IMR-90 (cell line): ENCODE data around the gene SPSB2. TPM values are rescaled to one million over a fixed set of nuclear protein-coding genes. Genes with fewer than 3 reads are reported as not detected.

Experiments used
- ATAC-seq: fragments of 200-7000 bp; cut with Tn5 transposase; 2 replicates; pipeline ENCODE4 v1.9.1; 2020; ENCODE audit warnings: low read depth, mild to moderate bottlenecking, moderate library complexity
- BruUV-seq: library from RNA; stranded (reverse); fragments of 400-500 nt; replicated peaks from 2 replicates; lab custom pipeline; 2021; lab: Mats Ljungman, UMichigan
- CTCF ChIA-PET: fragments of 300-600 bp; formaldehyde crosslinking; extraction: SDS; loops from one replicate; lab custom pipeline; 2021; ENCODE audit warnings: antibody characterized with exemption; lab: Yijun Ruan, JAX
- POLR2A ChIA-PET: fragments of 300-600 bp; sonication (Branson Sonifier 250); formaldehyde crosslinking; loops from one replicate; lab custom pipeline; 2022; ENCODE audit warnings: antibody characterized with exemption; ENCODE audit not compliant: unreplicated experiment; lab: Charles Lee
- DNase-seq: peaks from one replicate; pipeline ENCODE4 v3.0.0; 2013
- H2AFZ ChIP-seq: replicated peaks from 2 replicates; pipeline ENCODE3; 2013; ENCODE audit warnings: low read length, mild to moderate bottlenecking; ENCODE audit not compliant: poor library complexity
- H2AK5ac ChIP-seq: 2 replicates; pipeline ENCODE4 v1.6.1; 2013; ENCODE audit warnings: low read depth, low read length, inconsistent platforms
- H2AK9ac ChIP-seq: replicated peaks from 2 replicates; pipeline ENCODE3; 2013; ENCODE audit warnings: mild to moderate bottlenecking, low read depth, low read length, moderate library complexity; ENCODE audit not compliant: poor library complexity
- H2BK120ac ChIP-seq: 2 replicates; pipeline ENCODE4 v1.6.1; 2013; ENCODE audit warnings: low read depth, low read length, inconsistent platforms
- H2BK15ac ChIP-seq: 3 replicates; pipeline ENCODE4 v1.6.1; 2013; ENCODE audit warnings: low read depth, low read length, inconsistent platforms
- H2BK20ac ChIP-seq: 2 replicates; pipeline ENCODE4 v1.6.1; 2013; ENCODE audit warnings: low read depth, mild to moderate bottlenecking, inconsistent platforms, low read length, moderate library complexity
- H2BK5ac ChIP-seq: 2 replicates; pipeline ENCODE4 v1.6.1; 2013; ENCODE audit warnings: mild to moderate bottlenecking, low read depth, low read length, inconsistent platforms; ENCODE audit not compliant: poor library complexity, severe bottlenecking
- H3K14ac ChIP-seq: replicated peaks from 2 replicates; pipeline ENCODE4 v1.6.1; 2013; ENCODE audit warnings: low read depth, low read length, inconsistent platforms
- H3K18ac ChIP-seq: 2 replicates; pipeline ENCODE4 v1.6.1; 2013; ENCODE audit warnings: low read depth, low read length, control low read depth
- H3K23ac ChIP-seq: 2 replicates; pipeline ENCODE4 v1.6.1; 2013; ENCODE audit warnings: low read depth, low read length, inconsistent platforms
- H3K27ac ChIP-seq: 2 replicates; pipeline ENCODE4 v1.5.1; 2013; ENCODE audit warnings: mild to moderate bottlenecking, control low read depth, low read length; ENCODE audit not compliant: insufficient read depth
- H3K27me3 ChIP-seq: 2 replicates; pipeline ENCODE4 v1.6.1; 2013; ENCODE audit warnings: low read length; ENCODE audit not compliant: control insufficient read depth, insufficient read depth
- H3K36me3 ChIP-seq: 2 replicates; pipeline ENCODE4 v1.6.1; 2013; ENCODE audit warnings: low read length, mixed read lengths; ENCODE audit not compliant: control insufficient read depth, insufficient read depth
- H3K4ac ChIP-seq: 2 replicates; pipeline ENCODE4 v1.6.1; 2013; ENCODE audit warnings: low read depth, low read length, inconsistent platforms
- H3K4me1 ChIP-seq: 2 replicates; pipeline ENCODE4 v1.6.1; 2013; ENCODE audit warnings: low read length, mixed read lengths; ENCODE audit not compliant: control insufficient read depth, insufficient read depth
- H3K4me2 ChIP-seq: 2 replicates; pipeline ENCODE4 v1.6.1; 2013; ENCODE audit warnings: low read depth, mild to moderate bottlenecking, control low read depth, low read length, moderate library complexity
- H3K4me3 ChIP-seq: 2 replicates; pipeline ENCODE4 v1.5.1; 2013; ENCODE audit warnings: low read depth, mild to moderate bottlenecking, control low read depth, low read length, moderate library complexity; ENCODE audit not compliant: insufficient read depth
- H3K56ac ChIP-seq: 2 replicates; pipeline ENCODE4 v1.6.1; 2013; ENCODE audit warnings: low read length, inconsistent platforms; ENCODE audit not compliant: insufficient read depth; ENCODE audit errors: extremely low read depth
- H3K79me1 ChIP-seq, 2 experiments: 2 replicates each; pipeline ENCODE4 v1.6.1; 2013; ENCODE audit warnings: low read length in 2 of 2, inconsistent platforms in 1 of 2, low read depth in 1 of 2
- H3K9ac ChIP-seq: 2 replicates; pipeline ENCODE4 v1.6.1; 2013; ENCODE audit warnings: low read depth, low read length, control low read depth
- H3K9me1 ChIP-seq: 2 replicates; pipeline ENCODE4 v1.6.1; 2013; ENCODE audit warnings: low read length, inconsistent platforms; ENCODE audit not compliant: insufficient read depth
- H3K9me3 ChIP-seq: 2 replicates; pipeline ENCODE4 v1.6.1; 2013; ENCODE audit warnings: low read length; ENCODE audit not compliant: control insufficient read depth, insufficient read depth
- H4K20me1 ChIP-seq: 2 replicates; pipeline ENCODE4 v1.6.1; 2013; ENCODE audit warnings: low read length, inconsistent platforms; ENCODE audit not compliant: insufficient read depth
- H4K5ac ChIP-seq: 2 replicates; pipeline ENCODE4 v1.6.1; 2013; ENCODE audit warnings: mild to moderate bottlenecking, low read depth, low read length, control low read depth
- H4K8ac ChIP-seq, 2 experiments: 2 replicates each; pipeline ENCODE4 v1.6.1; 2013; ENCODE audit warnings: low read depth in 2 of 2, low read length in 2 of 2, control low read depth in 1 of 2, inconsistent platforms in 1 of 2
- H4K91ac ChIP-seq: 2 replicates; pipeline ENCODE4 v1.6.1; 2013; ENCODE audit warnings: low read depth, low read length, inconsistent platforms; ENCODE audit not compliant: insufficient read depth
- BHLHE40 ChIP-seq: fragments of 150-350 bp; IDR thresholded peaks from 2 replicates; pipeline ENCODE4 v1.6.1; 2016; ENCODE audit warnings: mild to moderate bottlenecking, low read depth, low read length
- CEBPB ChIP-seq: IDR thresholded peaks from 2 replicates; pipeline ENCODE4 v1.6.1; 2012; ENCODE audit warnings: low read depth, low read length, improper control_type of control experiment
- CHD1 ChIP-seq: IDR thresholded peaks from 2 replicates; pipeline ENCODE4 v1.6.1; 2012; ENCODE audit warnings: low read depth, low read length, improper control_type of control experiment
- CTCF ChIP-seq: conservative IDR thresholded peaks from 2 replicates; pipeline ENCODE4 v1.5.1; 2012; ENCODE audit warnings: mild to moderate bottlenecking, low read depth, low read length, improper control_type of control experiment
- FOS ChIP-seq: fragments of 150-350 bp; IDR thresholded peaks from 2 replicates; pipeline ENCODE4 v1.6.1; 2016; ENCODE audit warnings: low read depth, low read length
- MAZ ChIP-seq: IDR thresholded peaks from 2 replicates; pipeline ENCODE4 v1.6.1; 2012; ENCODE audit warnings: low read depth, mild to moderate bottlenecking, low read length, improper control_type of control experiment, moderate library complexity, borderline replicate concordance
- NFE2L2 ChIP-seq: fragments of 150-350 bp; IDR thresholded peaks from 2 replicates; pipeline ENCODE4 v1.6.1; 2016; ENCODE audit warnings: low read depth, mild to moderate bottlenecking, low read length
- POLR2A ChIP-seq: IDR thresholded peaks from 2 replicates; pipeline ENCODE4 v1.6.1; 2012; ENCODE audit warnings: mild to moderate bottlenecking, low read depth, low read length
- RAD21 ChIP-seq: IDR thresholded peaks from 2 replicates; pipeline ENCODE4 v1.6.1; 2012; ENCODE audit warnings: low read length, improper control_type of control experiment
- RCOR1 ChIP-seq: IDR thresholded peaks from 2 replicates; pipeline ENCODE4 v1.6.1; 2012; ENCODE audit warnings: mild to moderate bottlenecking, low read length, improper control_type of control experiment; ENCODE audit not compliant: insufficient replicate concordance
- SMC3 ChIP-seq: fragments of 150-350 bp; IDR thresholded peaks from 2 replicates; pipeline ENCODE4 v1.6.1; 2016; ENCODE audit warnings: low read depth, mild to moderate bottlenecking, antibody characterized with exemption, low read length, moderate library complexity
- USF2 ChIP-seq: fragments of 150-350 bp; IDR thresholded peaks from 2 replicates; pipeline ENCODE4 v1.6.1; 2017; ENCODE audit warnings: mild to moderate bottlenecking, antibody characterized with exemption, low read length, low read depth
- WGBS, 2 experiments: methylation state at CpG; one replicate each; pipeline versions ENCODE4 v1.1.5 to v1.1.7; 2013; ENCODE audit warnings: missing lambda C conversion rate in 2 of 2; ENCODE audit not compliant: insufficient read length in 1 of 2; ENCODE audit errors: extremely low coverage in 2 of 2; 5-methylcytosine and 5-hydroxymethylcytosine counted together
- dilution Hi-C: fragments of 300-500 bp; cut with HindIII; formaldehyde crosslinking; loops from one replicate; pipeline ENCODE4 v1.14.3; 2018; ENCODE audit warnings: low sequenced_read_pairs; ENCODE audit not compliant: unreplicated experiment
- in situ Hi-C: fragments of 300-500 bp; cut with MboI; formaldehyde crosslinking; loops from 3 replicates; pipeline ENCODE4 v1.14.3; 2019; ENCODE audit warnings: low sequenced_read_pairs, inconsistent platforms, mixed read lengths
- intact Hi-C: fragments of 100-400 bp; cut with micrococcal nuclease; formaldehyde crosslinking; loops from 2 replicates; pipeline ENCODE4 v1.10.0; 2022
- polyA plus RNA-seq, 3 experiments: library from polyadenylated mRNA; depleted of rRNA; stranded (reverse); fragments of >200 nt; gene quantifications; 2 replicates each; pipeline ENCODE4 v1.2.3, GENCODE V29; 2012; ENCODE audit warnings: low replicate concordance in 1 of 3
- total RNA-seq: library from RNA; depleted of rRNA; stranded (reverse); fragments of >200 nt; gene quantifications from 2 replicates; pipeline ENCODE4 v1.2.3, GENCODE V29; 2012

Gene SPSB2
- total and polyA plus RNA-seq, 2 of the 4 experiments (the other 2 are of a cell fraction): 1.3 to 4.1 TPM

DNA sequence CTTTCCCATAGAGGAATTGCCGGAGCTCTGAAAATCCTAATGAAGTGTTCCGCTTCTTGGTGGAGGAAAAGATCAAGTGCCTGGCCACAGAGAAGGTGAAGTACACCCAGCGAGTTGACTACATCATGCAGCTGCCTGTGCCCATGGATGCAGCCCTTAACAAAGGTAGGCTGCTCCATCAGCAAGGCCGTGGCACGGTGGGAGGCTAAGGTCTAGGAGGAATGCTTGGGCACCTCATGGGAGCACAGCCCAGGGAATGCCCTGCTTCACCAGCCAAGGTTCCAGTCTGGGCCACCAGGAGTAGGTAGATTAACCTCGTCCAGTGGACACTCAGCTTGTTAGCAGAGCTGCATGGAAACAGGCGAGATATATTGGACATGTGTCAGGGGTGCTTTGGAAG is 12.2 kb downstream of the SPSB2 start:
- no peak overlapping the region for H4K8ac ChIP-seq
- peaks cover 81% of the 10 kb centered on the region for H3K36me3 ChIP-seq
- dilution Hi-C loops (no loop called here), intact Hi-C loops (no loop called here), in situ Hi-C loops (no loop called here)
- no peak overlapping the region for H2AK9ac ChIP-seq
- H2BK15ac ChIP-seq: no peak overlapping the region
- no peak overlapping the region for H4K5ac ChIP-seq
- ATAC-seq (no peak), DNase-seq (no peak)
- no peak overlapping the region for H3K4me2 ChIP-seq
- BruUV-seq: no TSS peak
- TF ChIP-seq SMC3 (no peak), FOS (no peak), CHD1 (no peak), NFE2L2 (no peak), MAZ (no peak), RAD21 (no peak), CTCF (no peak), CEBPB (no peak), BHLHE40 (no peak), RCOR1 (no peak), USF2 (no peak), POLR2A (no peak)
- CTCF ChIA-PET: no interaction called here
- no peak overlapping the region for H3K23ac ChIP-seq
- no peaks in the 10 kb centered on the region for H3K9me3 ChIP-seq
- no peak overlapping the region for H3K4me3 ChIP-seq
- no peak overlapping the region for H3K9ac ChIP-seq
- H3K4ac ChIP-seq: no peak overlapping the region
- H2AFZ ChIP-seq: no peak overlapping the region
- no peak overlapping the region for H4K91ac ChIP-seq
- H3K18ac ChIP-seq: no peak overlapping the region
- no peak overlapping the region for H3K56ac ChIP-seq
- H3K9me1 ChIP-seq: 0 out of 2 replicates have a peak, but pooled peaks cover 3% of the 10 kb centered on the region
- H2AK5ac ChIP-seq: no peak overlapping the region
- POLR2A ChIA-PET: no interaction called here
- no peak overlapping the region for H2BK20ac ChIP-seq
- H3K27me3 ChIP-seq: no peaks in the 10 kb centered on the region
- no peak overlapping the region for H2BK120ac ChIP-seq
- no peaks in the 10 kb centered on the region for H4K20me1 ChIP-seq
- no peak overlapping the region for H3K14ac ChIP-seq
- 98% methylated on average over 5 of the region's 7 CpGs; no CpG with 5 or more reads in 1 of the 2 experiments for WGBS, 2 experiments
- no peaks in the 10 kb centered on the region for H3K4me1 ChIP-seq
- no peak overlapping the region for H3K27ac ChIP-seq
- H3K79me1 ChIP-seq: peaks cover 0 to 18% of the 10 kb centered on the region in 2 experiments; a peak in 3 of 4 replicates
- no peak overlapping the region for H2BK5ac ChIP-seq
